CD4-positive, alpha-beta T cell (primary cell): Measurements from ENCODE around the gene RIC8B. TPM values are rescaled to one million over a fixed set of nuclear protein-coding genes. Genes with fewer than 3 reads are reported as not detected.

Experiments
- ATAC-seq: fragments of 200-7000 bp; cut with Tn5 transposase; one replicate; pipeline ENCODE4 v1.10.0; 2022; ENCODE audit warnings: mild to moderate bottlenecking; ENCODE audit not compliant: poor library complexity
- CTCF ChIA-PET: fragments of 350-600 bp; sonication (Branson Sonifier 250); formaldehyde crosslinking; loops from one replicate; lab custom pipeline; 2021; ENCODE audit warnings: antibody characterized with exemption, inconsistent platforms; lab: Charles Lee
- POLR2A ChIA-PET: fragments of 350-600 bp; sonication (Branson Sonifier 250); formaldehyde crosslinking; loops from one replicate; lab custom pipeline; 2021; ENCODE audit warnings: antibody characterized with exemption, inconsistent platforms; lab: Charles Lee
- DNase-seq, 14 experiments: peaks; one replicate each; pipeline ENCODE4 v3.0.0-alpha.2; 2013 to 2020; ENCODE audit warnings: mixed read lengths in 2 of 14
- H3K27ac ChIP-seq, 2 donors: one replicate each; pipeline versions ENCODE4 v1.5.1 to v1.7.0; 2013; ENCODE audit warnings: low read length in 2 of 2, low read depth in 1 of 2, mild to moderate bottlenecking in 1 of 2
- H3K27me3 ChIP-seq, 2 experiments: 1 replicate in 1 of 2; 2 replicates in 1 of 2; pipeline versions ENCODE4 v1.6.1 to v1.7.0; 2013; ENCODE audit warnings: low read length in 2 of 2, control low read depth in 1 of 2, mild to moderate bottlenecking in 1 of 2, moderate library complexity in 1 of 2; ENCODE audit not compliant: insufficient read depth in 2 of 2, control insufficient read depth in 1 of 2
- H3K36me3 ChIP-seq: one replicate; pipeline ENCODE4 v1.6.1; 2013; ENCODE audit warnings: low read length, control low read depth; ENCODE audit not compliant: insufficient read depth
- H3K4me1 ChIP-seq: one replicate; pipeline ENCODE4 v1.6.1; 2013; ENCODE audit warnings: low read length, control low read depth; ENCODE audit not compliant: insufficient read depth
- H3K4me3 ChIP-seq: one replicate; pipeline ENCODE4 v1.5.1; 2013; ENCODE audit warnings: mild to moderate bottlenecking, low read length, moderate library complexity
- H3K9me3 ChIP-seq, 2 experiments: 1 replicate in 1 of 2; 2 replicates in 1 of 2; pipeline versions ENCODE4 v1.6.1 to v1.7.0; 2013; ENCODE audit warnings: low read length in 2 of 2, mild to moderate bottlenecking in 2 of 2, control low read depth in 1 of 2, moderate library complexity in 1 of 2; ENCODE audit not compliant: control insufficient read depth in 1 of 2, insufficient read depth in 1 of 2
- H3K27ac Mint-ChIP-seq: one replicate; pipeline ENCODE4 v1.8.0; 2020; ENCODE audit warnings: mixed read lengths
- H3K27me3 Mint-ChIP-seq: one replicate; pipeline ENCODE4 v1.8.0; 2021; ENCODE audit warnings: mixed read lengths
- H3K36me3 Mint-ChIP-seq: one replicate; pipeline ENCODE4 v1.8.0; 2021; ENCODE audit warnings: low read depth, mixed read lengths
- H3K4me1 Mint-ChIP-seq: one replicate; pipeline ENCODE4 v1.8.0; 2021; ENCODE audit warnings: low read depth, mixed read lengths
- H3K4me3 Mint-ChIP-seq: one replicate; pipeline ENCODE4 v1.8.0; 2020; ENCODE audit warnings: mild to moderate bottlenecking, mixed read lengths
- H3K9me3 Mint-ChIP-seq: one replicate; pipeline ENCODE4 v1.8.0; 2020; ENCODE audit warnings: mixed read lengths
- intact Hi-C, 2 experiments: fragments of 100-400 bp; cut with DNase I in 1 of 2; cut with micrococcal nuclease in 1 of 2; formaldehyde crosslinking; loops; one replicate each; pipeline versions ENCODE4 v1.15.1 to v1.9.0; 2023 to 2025; cut with DNase I, micrococcal nuclease
- total RNA-seq, 174 experiments: library from RNA in 2 of 174; stranded (reverse) in 2 of 174; gene quantifications; one replicate each; pipeline ENCODE4 v1.2.3 and lab custom pipeline; 2021 to 2026
- TF ChIP-seq, protein P1 (sequence below): fragments of 200-600 bp; IDR thresholded peaks from one replicate; pipeline ENCODE4 v1.8.0; 2022; ENCODE audit warnings: antibody characterized with exemption, mild to moderate bottlenecking

RIC8B gene
- total RNA-seq, 2 experiments from 2014 or later, result 5.5 to 9.0 TPM

GRCh38 chr12:106908561-106908960, 134.1 kb downstream of the RIC8B start:
- Mint-ChIP-seq H3K27me3 (peaks cover 11% of the 10 kb centered on the region), H3K9me3 (no peaks in the 10 kb centered on the region), H3K27ac (no peak overlapping the region), H3K4me1 (peaks cover 8% of the 10 kb centered on the region), H3K4me3 (no peak overlapping the region), H3K36me3 (no peaks in the 10 kb centered on the region)
- DNase-seq (no peak), ATAC-seq (no peak)
- H3K27me3 ChIP-seq, result peaks cover 0 to 7% of the 10 kb centered on the region in 2 experiments
- no peak overlapping the region for H3K4me3 ChIP-seq
- CTCF ChIA-PET, result interaction anchor here (1.0 kb wide), 1 partner anchor 58 kb away, joined by 3 read pairs; no protein-coding TSS in a partner anchor
- no peak overlapping the region for H3K27ac ChIP-seq
- TF ChIP-seq, protein P1, sequence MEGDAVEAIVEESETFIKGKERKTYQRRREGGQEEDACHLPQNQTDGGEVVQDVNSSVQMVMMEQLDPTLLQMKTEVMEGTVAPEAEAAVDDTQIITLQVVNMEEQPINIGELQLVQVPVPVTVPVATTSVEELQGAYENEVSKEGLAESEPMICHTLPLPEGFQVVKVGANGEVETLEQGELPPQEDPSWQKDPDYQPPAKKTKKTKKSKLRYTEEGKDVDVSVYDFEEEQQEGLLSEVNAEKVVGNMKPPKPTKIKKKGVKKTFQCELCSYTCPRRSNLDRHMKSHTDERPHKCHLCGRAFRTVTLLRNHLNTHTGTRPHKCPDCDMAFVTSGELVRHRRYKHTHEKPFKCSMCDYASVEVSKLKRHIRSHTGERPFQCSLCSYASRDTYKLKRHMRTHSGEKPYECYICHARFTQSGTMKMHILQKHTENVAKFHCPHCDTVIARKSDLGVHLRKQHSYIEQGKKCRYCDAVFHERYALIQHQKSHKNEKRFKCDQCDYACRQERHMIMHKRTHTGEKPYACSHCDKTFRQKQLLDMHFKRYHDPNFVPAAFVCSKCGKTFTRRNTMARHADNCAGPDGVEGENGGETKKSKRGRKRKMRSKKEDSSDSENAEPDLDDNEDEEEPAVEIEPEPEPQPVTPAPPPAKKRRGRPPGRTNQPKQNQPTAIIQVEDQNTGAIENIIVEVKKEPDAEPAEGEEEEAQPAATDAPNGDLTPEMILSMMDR, result no peak
- POLR2A ChIA-PET, result no interaction called here
- intact Hi-C loops, result no loop called here
- H3K9me3 ChIP-seq, result no peaks in the 10 kb centered on the region
- no peaks in the 10 kb centered on the region for H3K36me3 ChIP-seq
- H3K4me1 ChIP-seq, result peaks cover 10% of the 10 kb centered on the region

DNA sequence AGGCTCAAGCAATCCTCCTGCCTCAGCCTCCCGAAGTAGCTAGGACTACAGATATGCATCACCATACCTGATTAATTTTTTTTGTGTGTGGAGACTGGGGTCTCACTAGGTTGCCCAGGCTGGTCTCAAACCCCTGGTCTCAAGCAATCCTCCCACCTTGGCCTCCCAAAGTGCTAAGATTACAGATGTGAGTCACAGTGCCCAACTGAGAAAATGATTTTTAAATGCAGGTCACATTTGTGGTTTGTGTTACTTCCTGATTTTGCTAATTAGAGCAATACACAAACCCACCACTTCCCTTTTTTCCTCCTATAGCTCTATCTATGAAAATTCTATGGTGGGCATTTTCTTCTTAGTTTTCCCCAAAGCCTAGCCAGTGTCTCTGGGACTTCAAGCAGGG, 135.7 kb downstream of the RIC8B start:
- H3K27ac ChIP-seq, result no peak overlapping the region
- peaks cover 0 to 7% of the 10 kb centered on the region in 2 experiments for H3K27me3 ChIP-seq
- no peaks in the 10 kb centered on the region for H3K36me3 ChIP-seq
- H3K9me3 ChIP-seq, result no peaks in the 10 kb centered on the region
- DNase-seq (peak in 3 of 14 experiments; percentile 23 to 37 (median 29)), ATAC-seq (no peak)
- no peak overlapping the region for H3K4me3 Mint-ChIP-seq
- H3K4me3 ChIP-seq, result no peak overlapping the region
- H3K4me1 ChIP-seq, result peaks cover 14% of the 10 kb centered on the region
- CTCF ChIA-PET, result interaction anchor here (1.6 kb wide), 1 partner anchor 9 kb away, joined by 4 read pairs; no protein-coding TSS in a partner anchor
- no peaks in the 10 kb centered on the region for H3K9me3 Mint-ChIP-seq
- no peak overlapping the region for H3K27ac Mint-ChIP-seq
- peaks cover 11% of the 10 kb centered on the region for H3K27me3 Mint-ChIP-seq
- intact Hi-C loops, result no loop called here
- POLR2A ChIA-PET, result interaction anchor here (0.5 kb wide), 1 partner anchor 9 kb away, joined by 3 read pairs; no protein-coding TSS in a partner anchor
- H3K4me1 Mint-ChIP-seq, result peaks cover 15% of the 10 kb centered on the region
- TF ChIP-seq, protein P1, result no peak
- H3K36me3 Mint-ChIP-seq, result no peaks in the 10 kb centered on the region

DNA sequence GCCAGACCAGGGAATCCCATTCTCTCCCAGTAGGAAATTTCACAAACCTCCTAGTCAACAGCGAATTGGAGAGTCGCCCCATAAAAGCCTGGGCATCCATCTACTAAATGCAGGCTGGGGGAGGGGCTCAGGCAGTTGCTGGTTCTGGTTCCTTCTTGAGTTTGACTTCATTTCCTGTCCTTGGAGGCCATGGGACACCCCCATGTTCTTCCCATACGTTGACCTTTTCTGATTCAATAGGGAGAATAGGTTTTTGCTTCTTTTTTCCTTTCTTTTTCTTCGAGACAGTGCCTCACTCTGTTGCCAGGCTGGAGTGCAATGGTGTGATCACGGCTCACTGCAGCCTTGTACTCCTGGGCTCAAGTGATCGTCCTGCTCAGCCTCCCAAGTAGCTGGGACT, 137.1 kb downstream of the RIC8B start:
- intact Hi-C loops, result no loop called here
- H3K4me3 Mint-ChIP-seq, result no peak overlapping the region

More for the DNA sequence above, 137.1 kb downstream of the RIC8B start:
- Mint-ChIP-seq H3K27ac (no peak overlapping the region), H3K27me3 (peaks cover 11% of the 10 kb centered on the region), H3K4me1 (peaks cover 22% of the 10 kb centered on the region), H3K9me3 (no peaks in the 10 kb centered on the region), H3K36me3 (no peaks in the 10 kb centered on the region)
- DNase-seq (no peak), ATAC-seq (no peak)
- TF ChIP-seq, protein P1, result no peak
- Histone ChIP-seq H3K9me3 (no peaks in the 10 kb centered on the region), H3K4me1 (peaks cover 18% of the 10 kb centered on the region), H3K4me3 (no peak overlapping the region), H3K36me3 (no peaks in the 10 kb centered on the region), H3K27ac (no peak overlapping the region), H3K27me3 (peaks cover 0 to 4% of the 10 kb centered on the region in 2 experiments)
- ChIA-PET CTCF (no interaction called here), POLR2A (interaction anchor here (0.6 kb wide), 1 partner anchor 32 kb away, joined by 4 read pairs; no protein-coding TSS in a partner anchor)
